Progenitor cell of endocrine pancreas (in vitro differentiated cells): Measurements from ENCODE around the gene ADM. TPM values are rescaled to one million over a fixed set of nuclear protein-coding genes. Genes with fewer than 3 reads are reported as not detected.

ENCODE experiments used
- DNase-seq: peaks from one replicate; pipeline ENCODE4 v3.0.0; 2021; ENCODE audit warnings: low spot score; ENCODE audit not compliant: unreplicated experiment
- H3K27ac Mint-ChIP-seq: 2 replicates; pipeline ENCODE4 v1.8.0; 2021; ENCODE audit warnings: mild to moderate bottlenecking, moderate library complexity, mixed read lengths
- H3K27me3 Mint-ChIP-seq: 2 replicates; pipeline ENCODE4 v1.8.0; 2021; ENCODE audit warnings: mixed read lengths
- H3K36me3 Mint-ChIP-seq: 2 replicates; pipeline ENCODE4 v1.8.0; 2022; ENCODE audit warnings: mixed read lengths; ENCODE audit not compliant: insufficient read depth
- H3K4me1 Mint-ChIP-seq: 2 replicates; pipeline ENCODE4 v1.8.0; 2021; ENCODE audit warnings: low read depth, mixed read lengths
- H3K4me3 Mint-ChIP-seq: 2 replicates; pipeline ENCODE4 v1.8.0; 2021; ENCODE audit warnings: low read depth, mild to moderate bottlenecking, moderate library complexity, mixed read lengths
- H3K9me3 Mint-ChIP-seq: 2 replicates; pipeline ENCODE4 v1.8.0; 2021; ENCODE audit warnings: low read depth, mixed read lengths
- CTCF ChIP-seq: fragments of 200-600 bp; sonication (generic); IDR thresholded peaks from one replicate; pipeline ENCODE4 v1.5.0; 2021; ENCODE audit warnings: antibody characterized with exemption, mild to moderate bottlenecking; ENCODE audit not compliant: unreplicated experiment
- total RNA-seq: library from RNA; stranded (reverse); gene quantifications from 2 replicates; pipeline ENCODE4 v1.2.1, GENCODE V29; 2021

Gene ADM
- total RNA-seq, 1 donor from 2014 or later = 8.4 TPM

GRCh38 chr11:10324474-10324873 lies 19.6 kb downstream of the ADM start:
- no peak overlapping the region for H3K27ac Mint-ChIP-seq
- no peaks in the 10 kb centered on the region for H3K9me3 Mint-ChIP-seq
- H3K4me3 Mint-ChIP-seq = no peak overlapping the region
- no peaks in the 10 kb centered on the region for H3K27me3 Mint-ChIP-seq
- TF ChIP-seq CTCF = no peak
- DNase-seq = no peak
- H3K36me3 Mint-ChIP-seq = no peaks in the 10 kb centered on the region
- peaks cover 51% of the 10 kb centered on the region for H3K4me1 Mint-ChIP-seq

DNA sequence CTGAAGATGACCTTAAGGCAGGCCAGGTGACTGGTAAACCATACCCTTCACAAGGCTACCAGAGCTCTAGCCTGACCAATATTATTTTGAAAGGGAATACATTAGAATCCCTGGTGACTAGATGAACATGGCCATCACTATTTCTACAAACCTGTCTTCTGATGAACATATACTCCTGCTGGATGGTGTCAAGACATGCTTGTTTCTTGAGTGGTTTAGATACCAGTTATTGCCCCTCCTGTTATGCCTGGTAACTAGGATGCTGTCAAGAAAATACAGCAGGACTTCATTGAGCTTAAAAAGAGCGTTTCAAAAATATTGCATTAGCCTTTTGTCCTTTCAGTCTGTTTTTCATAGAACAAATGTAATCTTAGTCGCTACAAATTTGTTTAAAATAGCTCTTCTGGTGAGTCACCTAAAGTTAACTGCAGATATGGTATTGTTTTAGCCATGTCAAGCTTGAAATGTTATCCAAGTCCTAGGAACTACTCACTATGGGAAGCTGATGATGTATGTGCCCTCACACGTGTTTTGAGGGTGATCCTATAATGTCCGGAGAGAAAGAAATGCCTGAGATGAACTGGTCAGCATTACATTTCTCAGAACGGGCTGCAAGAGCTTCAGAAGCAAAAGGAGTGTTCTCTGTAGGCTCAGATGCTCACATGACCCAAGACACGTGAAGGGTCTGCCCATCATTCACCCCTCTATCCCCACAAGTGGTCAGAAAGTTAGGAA lies 20.6 kb downstream of the ADM start:
- DNase-seq = no peak
- Mint-ChIP-seq H3K27me3 (no peaks in the 10 kb centered on the region), H3K36me3 (no peaks in the 10 kb centered on the region), H3K4me1 (peaks cover 53% of the 10 kb centered on the region), H3K9me3 (no peaks in the 10 kb centered on the region), H3K27ac (no peak overlapping the region), H3K4me3 (no peak overlapping the region)
- TF ChIP-seq CTCF = no peak

DNA sequence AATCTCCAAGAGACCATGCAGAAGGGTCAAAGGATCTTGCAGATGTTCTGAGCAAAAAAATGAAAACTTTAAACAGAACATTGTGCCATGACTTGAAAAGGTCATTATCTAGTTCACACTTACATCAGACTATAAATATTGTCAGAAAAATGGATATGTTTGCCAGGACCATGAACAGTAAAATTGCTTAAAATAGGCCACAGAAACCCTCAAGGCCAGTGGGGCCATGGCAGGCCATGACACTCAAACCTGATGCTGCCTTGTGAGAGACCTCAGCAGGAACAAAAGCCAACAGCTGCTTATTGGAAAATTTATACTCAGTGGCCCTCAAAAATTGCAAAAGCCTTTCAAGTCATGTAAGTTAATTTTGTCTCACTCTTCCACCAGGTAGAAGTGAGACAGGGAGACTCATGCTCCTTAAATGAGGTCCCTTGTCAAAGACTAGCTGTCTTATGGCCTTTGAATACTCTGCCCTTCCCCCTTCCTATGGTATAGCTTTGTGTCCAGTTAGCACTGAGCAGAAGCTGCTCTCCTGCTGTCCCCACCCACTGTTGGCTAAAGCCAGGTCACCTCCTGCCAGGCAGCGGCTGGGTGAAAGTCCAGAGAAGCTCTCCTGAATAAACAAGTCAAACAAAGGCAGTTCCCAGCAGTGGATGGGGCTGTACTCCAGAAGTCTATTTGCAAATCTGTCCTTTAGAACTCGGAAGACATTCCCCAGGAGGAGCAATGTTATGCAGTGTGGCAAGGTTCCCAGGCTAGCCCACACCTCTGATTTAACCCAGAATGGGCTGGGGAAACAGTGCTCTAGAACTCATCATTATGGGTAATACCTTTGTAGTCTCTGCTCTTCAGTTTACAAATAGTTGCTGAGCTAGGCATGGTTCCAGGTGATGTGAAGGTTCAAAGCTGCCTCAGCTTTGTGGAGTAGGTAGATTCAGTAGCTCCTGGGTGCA lies 21.4 kb downstream of the ADM start:
- H3K27ac Mint-ChIP-seq = peak overlapping the region; percentile 40
- TF ChIP-seq CTCF = no peak

DNA sequence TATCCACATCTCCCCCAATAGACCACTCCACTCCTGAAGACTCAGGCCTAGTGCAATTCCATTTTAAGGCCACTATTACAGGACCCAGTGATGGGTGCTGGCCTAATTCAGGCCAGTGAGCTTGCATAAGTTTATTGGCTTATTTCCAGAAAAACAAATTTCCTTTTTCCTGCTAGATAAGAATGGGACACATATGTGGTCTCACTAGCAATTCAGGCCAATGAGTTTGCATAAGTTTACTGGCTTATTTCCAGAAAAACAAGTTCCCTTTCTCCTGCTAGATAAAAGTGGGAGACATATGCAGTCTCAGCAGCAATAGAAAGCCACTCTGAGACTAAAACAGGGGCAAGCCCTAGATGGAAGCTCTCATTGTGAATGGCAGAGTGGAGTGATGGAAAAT lies 22.4 kb downstream of the ADM start:
- no peaks in the 10 kb centered on the region for H3K9me3 Mint-ChIP-seq
- no peak overlapping the region for H3K4me3 Mint-ChIP-seq
- H3K4me1 Mint-ChIP-seq = peaks cover 53% of the 10 kb centered on the region
- peaks cover 3% of the 10 kb centered on the region for H3K27me3 Mint-ChIP-seq
- H3K27ac Mint-ChIP-seq = no peak overlapping the region
- TF ChIP-seq CTCF = no peak
- no peaks in the 10 kb centered on the region for H3K36me3 Mint-ChIP-seq
- no peak for DNase-seq

More for the DNA sequence above, 21.4 kb downstream of the ADM start:
- no peaks in the 10 kb centered on the region for H3K36me3 Mint-ChIP-seq
- H3K4me3 Mint-ChIP-seq = no peak overlapping the region
- no peak for DNase-seq
- H3K4me1 Mint-ChIP-seq = peaks cover 53% of the 10 kb centered on the region
- no peaks in the 10 kb centered on the region for H3K27me3 Mint-ChIP-seq
- H3K9me3 Mint-ChIP-seq = no peaks in the 10 kb centered on the region

DNA sequence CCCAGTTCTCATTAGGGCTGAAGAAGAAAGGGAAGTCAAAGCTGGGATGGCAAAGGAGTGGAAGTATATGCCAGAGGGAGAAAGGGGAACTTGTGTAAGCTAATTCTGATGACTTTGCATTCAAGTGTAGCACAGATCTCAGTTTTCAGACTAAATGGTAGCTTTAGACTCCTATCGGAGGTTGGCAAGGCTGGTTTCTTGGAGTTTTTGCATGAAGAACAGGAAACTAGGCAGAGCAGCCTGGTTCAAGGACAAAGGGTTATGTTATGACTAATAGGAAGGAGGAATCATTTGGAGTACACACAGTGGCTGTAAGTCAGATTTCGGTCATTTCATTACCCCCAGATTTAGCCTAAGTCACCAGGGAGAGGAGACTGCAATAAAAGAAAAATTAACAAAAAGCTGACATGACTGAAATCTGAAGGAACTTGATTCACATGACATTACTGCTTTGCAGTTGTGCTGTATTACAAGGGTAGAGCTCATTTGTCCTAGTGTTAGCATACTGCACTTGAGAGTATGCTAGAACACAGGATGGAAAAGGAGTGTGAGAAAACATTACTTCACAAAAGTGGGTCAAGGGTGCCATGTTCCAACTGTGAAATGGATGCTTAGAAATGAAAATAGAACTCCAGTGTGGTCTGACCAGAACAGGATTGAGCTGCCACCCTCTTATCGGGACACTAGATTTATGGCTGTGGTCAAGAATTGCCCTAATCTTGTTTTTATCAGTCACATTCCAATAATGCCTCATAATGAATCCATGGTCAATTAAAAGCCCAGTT lies 23.6 kb downstream of the ADM start:
- Mint-ChIP-seq H3K4me1 (peaks cover 44% of the 10 kb centered on the region), H3K4me3 (no peak overlapping the region), H3K27me3 (peaks cover 3% of the 10 kb centered on the region), H3K27ac (peak overlapping the region; percentile 87), H3K9me3 (no peaks in the 10 kb centered on the region), H3K36me3 (no peaks in the 10 kb centered on the region)
- no peak for TF ChIP-seq CTCF
- no peak for DNase-seq
